ENCODE measurements around the gene B4GALT5. TPM values are rescaled to one million over a fixed set of nuclear protein-coding genes. Genes with fewer than 3 reads are reported as not detected.

The B4GALT5 gene
- total RNA-seq, 2 donors from 2014 or later: 34.5 to 56.2 TPM

GRCh38 chr20:49636447-49636846 is 77.2 kb downstream of the B4GALT5 start:
- no peak for DNase-seq

GRCh38 chr20:49635866-49636265 is 77.8 kb downstream of the B4GALT5 start:
- H3K36me3 ChIP-seq: peaks cover 8% of the 10 kb centered on the region
- intact Hi-C loops (cut with DNase I): no loop called here
- no peaks in the 10 kb centered on the region for H3K9me3 ChIP-seq
- H3K4me3 ChIP-seq: no peak overlapping the region
- no peaks in the 10 kb centered on the region for H3K27me3 ChIP-seq
- H3K4me1 ChIP-seq: peaks cover 15% of the 10 kb centered on the region
- no peak overlapping the region for H3K27ac ChIP-seq
- DNase-seq: no peak
- TF ChIP-seq, protein P1, sequence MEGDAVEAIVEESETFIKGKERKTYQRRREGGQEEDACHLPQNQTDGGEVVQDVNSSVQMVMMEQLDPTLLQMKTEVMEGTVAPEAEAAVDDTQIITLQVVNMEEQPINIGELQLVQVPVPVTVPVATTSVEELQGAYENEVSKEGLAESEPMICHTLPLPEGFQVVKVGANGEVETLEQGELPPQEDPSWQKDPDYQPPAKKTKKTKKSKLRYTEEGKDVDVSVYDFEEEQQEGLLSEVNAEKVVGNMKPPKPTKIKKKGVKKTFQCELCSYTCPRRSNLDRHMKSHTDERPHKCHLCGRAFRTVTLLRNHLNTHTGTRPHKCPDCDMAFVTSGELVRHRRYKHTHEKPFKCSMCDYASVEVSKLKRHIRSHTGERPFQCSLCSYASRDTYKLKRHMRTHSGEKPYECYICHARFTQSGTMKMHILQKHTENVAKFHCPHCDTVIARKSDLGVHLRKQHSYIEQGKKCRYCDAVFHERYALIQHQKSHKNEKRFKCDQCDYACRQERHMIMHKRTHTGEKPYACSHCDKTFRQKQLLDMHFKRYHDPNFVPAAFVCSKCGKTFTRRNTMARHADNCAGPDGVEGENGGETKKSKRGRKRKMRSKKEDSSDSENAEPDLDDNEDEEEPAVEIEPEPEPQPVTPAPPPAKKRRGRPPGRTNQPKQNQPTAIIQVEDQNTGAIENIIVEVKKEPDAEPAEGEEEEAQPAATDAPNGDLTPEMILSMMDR (IDR thresholded peaks at IDR 0.05): no peak
- H3K9ac ChIP-seq (ENCODE audit: low read depth in 2 of 2, low read length in 2 of 2): peak overlapping the region in 1 of 2 donors; percentile 31

More at GRCh38 chr20:49636447-49636846, 77.2 kb downstream of the B4GALT5 start:
- no peak overlapping the region for H3K4me3 ChIP-seq
- no peaks in the 10 kb centered on the region for H3K27me3 ChIP-seq
- no peak overlapping the region for H3K27ac ChIP-seq
- H3K9me3 ChIP-seq: no peaks in the 10 kb centered on the region
- peaks cover 15% of the 10 kb centered on the region for H3K4me1 ChIP-seq
- peaks cover 8% of the 10 kb centered on the region for H3K36me3 ChIP-seq
- TF ChIP-seq, protein P1 (IDR thresholded peaks at IDR 0.05): no peak
- H3K9ac ChIP-seq (ENCODE audit: low read depth in 2 of 2, low read length in 2 of 2): no peak overlapping the region
- intact Hi-C loops (cut with DNase I): no loop called here

- Histone ChIP-seq H3K4me1 (peaks cover 15% of the 10 kb centered on the region), H3K27me3 (no peaks in the 10 kb centered on the region), H3K9me3 (no peaks in the 10 kb centered on the region), H3K9ac (ENCODE audit: low read depth in 2 of 2, low read length in 2 of 2) (peak overlapping the region in 1 of 2 donors; percentile 6), H3K4me3 (no peak overlapping the region), H3K36me3 (peaks cover 3% of the 10 kb centered on the region), H3K27ac (no peak overlapping the region)
- peak; percentile 59 for DNase-seq
- intact Hi-C loops (cut with DNase I): no loop called here
- TF ChIP-seq, protein P1 (IDR thresholded peaks at IDR 0.05): no peak
Observed at GRCh38 chr20:49635166-49635565, 78.5 kb downstream of the B4GALT5 start.

DNA sequence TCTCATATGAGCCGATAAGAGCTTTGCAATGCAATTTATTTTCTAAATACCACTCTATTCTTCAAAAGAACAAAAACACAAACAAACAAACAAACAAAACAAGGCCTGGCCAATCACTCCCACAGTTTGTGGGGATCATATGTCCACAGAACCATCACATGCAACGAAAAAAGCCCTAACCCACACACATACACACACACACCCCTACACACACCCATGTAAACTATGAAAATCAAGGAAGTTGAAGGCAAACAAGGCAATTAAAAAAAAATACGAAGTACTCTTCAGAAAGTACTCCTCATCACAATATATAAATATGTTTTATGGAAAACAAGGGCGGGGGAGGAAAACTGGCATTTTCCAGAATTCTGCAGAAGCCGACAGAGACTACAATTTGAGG is 79.6 kb downstream of the B4GALT5 start:
- TF ChIP-seq, protein P1 (IDR thresholded peaks at IDR 0.05): no peak
- Histone ChIP-seq H3K27ac (no peak overlapping the region), H3K4me1 (peaks cover 15% of the 10 kb centered on the region), H3K4me3 (no peak overlapping the region), H3K27me3 (no peaks in the 10 kb centered on the region), H3K9me3 (no peaks in the 10 kb centered on the region), H3K9ac (ENCODE audit: low read depth in 2 of 2, low read length in 2 of 2) (no peak overlapping the region), H3K36me3 (no peaks in the 10 kb centered on the region)
- intact Hi-C loops (cut with DNase I): no loop called here
- no peak for DNase-seq

DNA sequence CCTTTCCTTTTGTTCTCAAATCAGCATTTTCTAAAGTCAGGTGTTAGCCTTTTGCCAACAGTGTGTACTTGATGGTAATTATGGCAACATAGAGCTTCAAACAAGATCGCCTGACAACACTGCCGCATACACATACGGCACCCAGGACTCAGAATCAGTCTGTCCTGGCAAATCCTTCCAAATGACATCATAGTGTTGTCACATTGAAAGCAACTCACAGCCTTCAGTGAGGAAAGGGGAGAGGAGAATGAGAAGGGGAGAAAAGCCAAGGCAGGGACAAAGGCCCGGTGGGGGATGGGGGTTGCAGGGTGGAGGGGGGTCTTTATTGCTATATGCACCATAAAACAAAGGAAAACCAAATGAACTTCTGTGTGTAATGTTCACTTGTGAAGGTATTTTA is 80.0 kb downstream of the B4GALT5 start:
- H3K36me3 ChIP-seq: no peaks in the 10 kb centered on the region
- no peak overlapping the region for H3K27ac ChIP-seq
- H3K9ac ChIP-seq (ENCODE audit: low read depth in 2 of 2, low read length in 2 of 2): no peak overlapping the region
- peaks cover 15% of the 10 kb centered on the region for H3K4me1 ChIP-seq
- no peaks in the 10 kb centered on the region for H3K27me3 ChIP-seq
- intact Hi-C loops (cut with DNase I): no loop called here
- TF ChIP-seq, protein P1 (IDR thresholded peaks at IDR 0.05): no peak
- DNase-seq: no peak
- H3K4me3 ChIP-seq: no peak overlapping the region
- H3K9me3 ChIP-seq: no peaks in the 10 kb centered on the region
